Sigmoid colon (tissue), 4 donors: Measurements from ENCODE around the gene ZNF710.

Experiments used
- POLR2A ChIP-seq, 2 donors: fragments of 450-650 bp; IDR thresholded peaks; one replicate each; pipeline ENCODE4 v1.6.1; 2016; ENCODE audit warnings: antibody characterized with exemption in 2 of 2, mild to moderate bottlenecking in 2 of 2, moderate library complexity in 2 of 2
- POLR2AphosphoS5 ChIP-seq, 4 donors: sonication (generic); formaldehyde crosslinking; IDR thresholded peaks; one replicate each; pipeline ENCODE4 v1.6.1; 2017; ENCODE audit warnings: antibody characterized with exemption in 4 of 4
- TF ChIP-seq, protein P1 (sequence below), 4 experiments: fragments of 450-650 bp in 3 of 4; fragments of 200-600 bp in 1 of 4; IDR thresholded peaks; one replicate each; pipeline ENCODE4 v1.5.1; 2016 to 2019; ENCODE audit warnings: antibody characterized with exemption in 4 of 4, mild to moderate bottlenecking in 3 of 4, moderate library complexity in 2 of 4

DNA sequence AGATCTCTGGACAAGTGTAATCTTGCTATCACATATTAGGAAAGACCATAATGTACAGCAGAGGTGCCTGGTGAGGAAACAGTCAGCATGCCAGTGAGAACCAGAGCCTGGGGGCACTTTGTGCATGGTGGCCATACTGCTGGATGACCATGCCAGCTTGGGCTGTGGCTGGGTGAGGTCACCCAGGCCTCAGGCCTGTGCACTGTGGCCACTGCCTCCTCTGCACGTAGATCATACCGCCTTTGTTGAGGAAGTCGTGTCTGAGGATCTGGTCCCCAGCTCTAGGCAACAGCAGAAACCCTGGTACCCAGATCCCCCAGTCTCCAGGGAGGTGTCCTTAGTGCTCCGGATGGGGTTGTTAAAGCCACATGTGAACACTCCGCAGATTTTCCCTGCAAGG is 38.9 kb downstream of the ZNF710 start:
- TF ChIP-seq POLR2A (IDR thresholded peaks at IDR 0.05) (no peak), POLR2AphosphoS5 (IDR thresholded peaks at IDR 0.05) (no peak)
- TF ChIP-seq, protein P1, sequence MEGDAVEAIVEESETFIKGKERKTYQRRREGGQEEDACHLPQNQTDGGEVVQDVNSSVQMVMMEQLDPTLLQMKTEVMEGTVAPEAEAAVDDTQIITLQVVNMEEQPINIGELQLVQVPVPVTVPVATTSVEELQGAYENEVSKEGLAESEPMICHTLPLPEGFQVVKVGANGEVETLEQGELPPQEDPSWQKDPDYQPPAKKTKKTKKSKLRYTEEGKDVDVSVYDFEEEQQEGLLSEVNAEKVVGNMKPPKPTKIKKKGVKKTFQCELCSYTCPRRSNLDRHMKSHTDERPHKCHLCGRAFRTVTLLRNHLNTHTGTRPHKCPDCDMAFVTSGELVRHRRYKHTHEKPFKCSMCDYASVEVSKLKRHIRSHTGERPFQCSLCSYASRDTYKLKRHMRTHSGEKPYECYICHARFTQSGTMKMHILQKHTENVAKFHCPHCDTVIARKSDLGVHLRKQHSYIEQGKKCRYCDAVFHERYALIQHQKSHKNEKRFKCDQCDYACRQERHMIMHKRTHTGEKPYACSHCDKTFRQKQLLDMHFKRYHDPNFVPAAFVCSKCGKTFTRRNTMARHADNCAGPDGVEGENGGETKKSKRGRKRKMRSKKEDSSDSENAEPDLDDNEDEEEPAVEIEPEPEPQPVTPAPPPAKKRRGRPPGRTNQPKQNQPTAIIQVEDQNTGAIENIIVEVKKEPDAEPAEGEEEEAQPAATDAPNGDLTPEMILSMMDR (IDR thresholded peaks at IDR 0.05), result no peak
